Panc1 (cell line): Measurements from ENCODE around the gene RPUSD1. TPM values are rescaled to one million over a fixed set of nuclear protein-coding genes. Genes with fewer than 3 reads are reported as not detected.

ENCODE experiments used
- ATAC-seq: fragments of 200-7000 bp; cut with Tn5 transposase; 2 replicates; pipeline ENCODE4 v1.9.1; 2020; ENCODE audit warnings: mild to moderate bottlenecking, moderate library complexity
- BruUV-seq: library from RNA; stranded (reverse); fragments of 400-500 nt; replicated peaks from 2 replicates; lab custom pipeline; 2021; lab: Mats Ljungman, UMichigan
- CTCF ChIA-PET: fragments of 300-600 bp; sonication (Branson Sonifier 250); formaldehyde crosslinking; loops from one replicate; lab custom pipeline; 2022; ENCODE audit warnings: antibody characterized with exemption; lab: Charles Lee
- POLR2A ChIA-PET: fragments of 300-600 bp; sonication (Branson Sonifier 250); formaldehyde crosslinking; loops from one replicate; lab custom pipeline; 2022; ENCODE audit warnings: antibody characterized with exemption; lab: Charles Lee
- DNase-seq: peaks from one replicate; pipeline ENCODE4 v3.0.0-alpha.2; 2010; ENCODE audit warnings: low read depth, low spot score
- H3K27ac ChIP-seq: 2 replicates; pipeline ENCODE4 v1.5.1; 2011; ENCODE audit warnings: mild to moderate bottlenecking, low read length, inconsistent platforms
- H3K27me3 ChIP-seq: fragments of 200-500 bp; sonication (Bioruptor generic); 2 replicates; pipeline ENCODE4 v1.6.0; 2014; ENCODE audit warnings: low read length, inconsistent platforms; ENCODE audit not compliant: control insufficient read depth, insufficient read depth
- H3K36me3 ChIP-seq: fragments of 200-500 bp; sonication (Bioruptor generic); 2 replicates; pipeline ENCODE4 v1.5.1; 2014; ENCODE audit warnings: inconsistent platforms, mild to moderate bottlenecking, low read length, moderate library complexity; ENCODE audit not compliant: control insufficient read depth, insufficient read depth
- H3K4me1 ChIP-seq: 2 replicates; pipeline ENCODE4 v1.5.1; 2011; ENCODE audit warnings: inconsistent platforms, mild to moderate bottlenecking, low read length, moderate library complexity; ENCODE audit not compliant: control insufficient read depth, insufficient read depth
- H3K4me3 ChIP-seq, 2 experiments: 2 replicates each; pipeline ENCODE4 v1.5.1; 2011 to 2012; ENCODE audit warnings: low read depth in 2 of 2, low read length in 2 of 2, mild to moderate bottlenecking in 2 of 2, inconsistent platforms in 1 of 2, moderate library complexity in 1 of 2
- H3K9me3 ChIP-seq: fragments of 200-500 bp; sonication (Bioruptor generic); 2 replicates; pipeline ENCODE4 v1.5.1; 2014; ENCODE audit warnings: low read depth, mild to moderate bottlenecking, inconsistent platforms, low read length, moderate library complexity; ENCODE audit not compliant: control insufficient read depth, insufficient read depth
- CTCF ChIP-seq: fragments of 450-650 bp; IDR thresholded peaks from 2 replicates; pipeline ENCODE4 v1.5.1; 2017; ENCODE audit warnings: mild to moderate bottlenecking
- POLR2AphosphoS5 ChIP-seq: IDR thresholded peaks from 2 replicates; pipeline ENCODE4 v1.6.1; 2012; ENCODE audit warnings: mild to moderate bottlenecking, low read depth, low read length, moderate library complexity
- SIN3A ChIP-seq: IDR thresholded peaks from 2 replicates; pipeline ENCODE4 v1.6.1; 2012; ENCODE audit warnings: low read depth, mild to moderate bottlenecking, low read length, moderate library complexity, borderline replicate concordance; ENCODE audit not compliant: insufficient read depth
- TCF7L2 ChIP-seq: IDR thresholded peaks from 2 replicates; pipeline ENCODE4 v1.6.1; 2011; ENCODE audit warnings: mild to moderate bottlenecking, low read depth, low read length, inconsistent platforms
- in situ Hi-C: cut with HindIII; loops from 2 replicates; pipeline ENCODE4 v1.10.0; 2016; ENCODE audit warnings: low sequenced_read_pairs, low pct_unique_long_range_greater_than_20kb
- intact Hi-C: fragments of 100-400 bp; cut with micrococcal nuclease; formaldehyde crosslinking; loops from one replicate; pipeline ENCODE4 v1.10.0; 2022; ENCODE audit not compliant: unreplicated experiment
- total RNA-seq: library from RNA; stranded (reverse); gene quantifications from one replicate; pipeline ENCODE4 v1.2.1, GENCODE V29; 2021; ENCODE audit not compliant: unreplicated experiment
- TF ChIP-seq, protein P1 (sequence below), 2 experiments: IDR thresholded peaks; 2 replicates each; pipeline ENCODE4 v1.6.1; 2011 to 2012; ENCODE audit warnings: low read depth in 2 of 2, control low read depth in 1 of 2, low read length in 1 of 2, mild to moderate bottlenecking in 1 of 2, moderate library complexity in 1 of 2; ENCODE audit not compliant: insufficient read depth in 1 of 2

Gene RPUSD1
- total RNA-seq, 1 experiment from 2014 or later: 61.1 TPM

- intact Hi-C loops (no loop called here), in situ Hi-C loops (no loop called here)
- Histone ChIP-seq H3K27me3 (no peaks in the 10 kb centered on the region), H3K36me3 (no peaks in the 10 kb centered on the region), H3K4me3 (no peak overlapping the region), H3K9me3 (no peaks in the 10 kb centered on the region), H3K27ac (no peak overlapping the region), H3K4me1 (peaks cover 40% of the 10 kb centered on the region)
- TF ChIP-seq, protein P1, sequence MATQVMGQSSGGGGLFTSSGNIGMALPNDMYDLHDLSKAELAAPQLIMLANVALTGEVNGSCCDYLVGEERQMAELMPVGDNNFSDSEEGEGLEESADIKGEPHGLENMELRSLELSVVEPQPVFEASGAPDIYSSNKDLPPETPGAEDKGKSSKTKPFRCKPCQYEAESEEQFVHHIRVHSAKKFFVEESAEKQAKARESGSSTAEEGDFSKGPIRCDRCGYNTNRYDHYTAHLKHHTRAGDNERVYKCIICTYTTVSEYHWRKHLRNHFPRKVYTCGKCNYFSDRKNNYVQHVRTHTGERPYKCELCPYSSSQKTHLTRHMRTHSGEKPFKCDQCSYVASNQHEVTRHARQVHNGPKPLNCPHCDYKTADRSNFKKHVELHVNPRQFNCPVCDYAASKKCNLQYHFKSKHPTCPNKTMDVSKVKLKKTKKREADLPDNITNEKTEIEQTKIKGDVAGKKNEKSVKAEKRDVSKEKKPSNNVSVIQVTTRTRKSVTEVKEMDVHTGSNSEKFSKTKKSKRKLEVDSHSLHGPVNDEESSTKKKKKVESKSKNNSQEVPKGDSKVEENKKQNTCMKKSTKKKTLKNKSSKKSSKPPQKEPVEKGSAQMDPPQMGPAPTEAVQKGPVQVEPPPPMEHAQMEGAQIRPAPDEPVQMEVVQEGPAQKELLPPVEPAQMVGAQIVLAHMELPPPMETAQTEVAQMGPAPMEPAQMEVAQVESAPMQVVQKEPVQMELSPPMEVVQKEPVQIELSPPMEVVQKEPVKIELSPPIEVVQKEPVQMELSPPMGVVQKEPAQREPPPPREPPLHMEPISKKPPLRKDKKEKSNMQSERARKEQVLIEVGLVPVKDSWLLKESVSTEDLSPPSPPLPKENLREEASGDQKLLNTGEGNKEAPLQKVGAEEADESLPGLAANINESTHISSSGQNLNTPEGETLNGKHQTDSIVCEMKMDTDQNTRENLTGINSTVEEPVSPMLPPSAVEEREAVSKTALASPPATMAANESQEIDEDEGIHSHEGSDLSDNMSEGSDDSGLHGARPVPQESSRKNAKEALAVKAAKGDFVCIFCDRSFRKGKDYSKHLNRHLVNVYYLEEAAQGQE (IDR thresholded peaks at IDR 0.05; ENCODE audit: insufficient read depth in 1 of 2, low read depth in 2 of 2, low read length in 1 of 2): no peak
- TF ChIP-seq TCF7L2 (no peak), CTCF (no peak), POLR2AphosphoS5 (no peak), SIN3A (no peak)
- DNase-seq: no peak
- ChIA-PET CTCF (interaction anchor here (0.5 to 0.7 kb wide), 4 partner anchors 12 to 342 kb away, joined by 3 to 7 read pairs (median 5); no protein-coding TSS in a partner anchor), POLR2A (interaction anchor here (0.6 to 1.1 kb wide), 2 partner anchors 25 to 43 kb away, joined by 3 to 5 read pairs; no protein-coding TSS in a partner anchor)
- BruUV-seq: no TSS peak
- ATAC-seq: no peak
Measured at GRCh38 chr16:802914-803753, 15.0 kb upstream of the RPUSD1 start.

DNA sequence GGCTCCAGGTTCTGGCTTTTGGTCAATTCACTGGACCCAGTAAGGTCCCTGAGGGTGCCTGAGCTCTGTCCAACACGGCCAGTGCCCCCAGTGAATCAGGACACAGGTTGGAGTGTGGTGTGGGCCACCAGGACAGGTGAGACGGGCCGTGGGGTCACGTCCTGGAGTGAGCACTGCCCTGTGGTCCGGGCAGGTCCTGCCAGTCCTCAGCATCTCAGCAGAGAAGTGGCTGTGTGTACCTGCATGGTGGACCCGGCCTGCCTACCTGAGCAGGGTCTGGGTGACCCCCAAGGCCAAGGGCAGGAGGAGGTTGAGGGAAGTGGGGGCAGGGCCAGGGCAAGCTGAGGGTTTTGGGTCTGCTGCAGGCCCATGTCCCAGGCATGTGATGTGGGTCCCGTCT is 14.3 kb upstream of the RPUSD1 start:
- POLR2A ChIA-PET: no interaction called here
- no peak for ATAC-seq
- no peak overlapping the region for H3K27ac ChIP-seq

More for the DNA sequence above, 14.3 kb upstream of the RPUSD1 start:
- no peaks in the 10 kb centered on the region for H3K27me3 ChIP-seq
- no peak for DNase-seq
- CTCF ChIA-PET: interaction anchor here (0.5 kb wide), 1 partner anchor 12 kb away, joined by 4 read pairs; no protein-coding TSS in a partner anchor
- H3K4me1 ChIP-seq: peaks cover 40% of the 10 kb centered on the region
- H3K36me3 ChIP-seq: no peaks in the 10 kb centered on the region
- no peak overlapping the region for H3K4me3 ChIP-seq
- no TSS peak for BruUV-seq
- no peak for TF ChIP-seq TCF7L2
- no peak for TF ChIP-seq CTCF
- no peak for TF ChIP-seq SIN3A
- H3K9me3 ChIP-seq: no peaks in the 10 kb centered on the region
- intact Hi-C loops: no loop called here
- in situ Hi-C loops: no loop called here
